Muscle of arm (tissue), 14 donors: ENCODE results near the gene LYRM4. TPM values are rescaled to one million over a fixed set of nuclear protein-coding genes. Genes with fewer than 3 reads are reported as not detected.

ENCODE experiments used
- DNase-seq: peaks from one replicate; pipeline ENCODE4 v3.0.0-alpha.2; 2013
- long read RNA-seq, 11 donors: transcript quantifications; one replicate each; lab custom pipeline, GENCODE V29; 2026
- polyA plus RNA-seq, 12 donors: library from polyadenylated mRNA; unstranded; fragments of 120-200 nt; gene quantifications; one replicate each; pipeline ENCODE4 v1.2.1, GENCODE V29; 2013; ENCODE audit not compliant: insufficient read length in 12 of 12

The LYRM4 gene
- 10 to 100 TPM in 11 of 12 donors, not detected in 1; 18.5 to 36.3 (median 25.8) TPM for polyA plus RNA-seq
- long read RNA-seq, donor 1, full-length matches to known transcripts, result 48 of 65 reads
- long read RNA-seq, donor 1, partial matches to known transcripts, result 17 of 65 reads
- long read RNA-seq, donor 1, other reads (novel, unspliced or antisense), result 0 of 65 reads
- long read RNA-seq, donor 2, full-length matches to known transcripts, result 35 of 35 reads
- long read RNA-seq, donor 2, partial matches to known transcripts, result 0 of 35 reads
- long read RNA-seq, donor 2, other reads (novel, unspliced or antisense), result 0 of 35 reads
- long read RNA-seq, donor 3, full-length matches to known transcripts, result 16 of 16 reads
- long read RNA-seq, donor 3, partial matches to known transcripts, result 0 of 16 reads
- long read RNA-seq, donor 3, other reads (novel, unspliced or antisense), result 0 of 16 reads
- long read RNA-seq, donor 4, full-length matches to known transcripts, result 14 of 14 reads
- long read RNA-seq, donor 4, partial matches to known transcripts, result 0 of 14 reads
- long read RNA-seq, donor 4, other reads (novel, unspliced or antisense), result 0 of 14 reads
- long read RNA-seq, donor 5, full-length matches to known transcripts, result 22 of 22 reads
- long read RNA-seq, donor 5, partial matches to known transcripts, result 0 of 22 reads
- long read RNA-seq, donor 5, other reads (novel, unspliced or antisense), result 0 of 22 reads
- long read RNA-seq, donor 6, full-length matches to known transcripts, result 27 of 27 reads
- long read RNA-seq, donor 6, partial matches to known transcripts, result 0 of 27 reads
- long read RNA-seq, donor 6, other reads (novel, unspliced or antisense), result 0 of 27 reads
- long read RNA-seq, donor 7, full-length matches to known transcripts, result 13 of 13 reads
- long read RNA-seq, donor 7, partial matches to known transcripts, result 0 of 13 reads
- long read RNA-seq, donor 7, other reads (novel, unspliced or antisense), result 0 of 13 reads
- long read RNA-seq, donor 8, full-length matches to known transcripts, result 32 of 32 reads
- long read RNA-seq, donor 8, partial matches to known transcripts, result 0 of 32 reads
- long read RNA-seq, donor 8, other reads (novel, unspliced or antisense), result 0 of 32 reads
- long read RNA-seq, donor 9, full-length matches to known transcripts, result 34 of 34 reads
- long read RNA-seq, donor 9, partial matches to known transcripts, result 0 of 34 reads
- long read RNA-seq, donor 9, other reads (novel, unspliced or antisense), result 0 of 34 reads
- long read RNA-seq, donor 10, full-length matches to known transcripts, result 22 of 22 reads
- long read RNA-seq, donor 10, partial matches to known transcripts, result 0 of 22 reads
- long read RNA-seq, donor 10, other reads (novel, unspliced or antisense), result 0 of 22 reads
- long read RNA-seq, donor 11, full-length matches to known transcripts, result 49 of 49 reads
- long read RNA-seq, donor 11, partial matches to known transcripts, result 0 of 49 reads
- long read RNA-seq, donor 11, other reads (novel, unspliced or antisense), result 0 of 49 reads

GRCh38 chr6:5260661-5261544 is at the start of gene LYRM4, which contains the start of gene FARS2:
Gene LYRM4, minus strand, starts transcription at chr6:5260950. Its CDS starts 217 bp downstream, at chr6:5260733.
Gene FARS2, plus strand, starts transcription at chr6:5261513.
- DNase-seq, result peak; percentile 94

GRCh38 chr6:5308066-5308465 is 47.3 kb upstream of the LYRM4 start:
- DNase-seq, result no peak

- DNase-seq, result no peak
These were observed 46.3 kb upstream of the LYRM4 start for GRCh38 chr6:5307058-5307457.

GRCh38 chr6:5305968-5306626 is 45.3 kb upstream of the LYRM4 start:
- DNase-seq, result no peak

- DNase-seq, result no peak
These were observed 42.9 kb upstream of the LYRM4 start for GRCh38 chr6:5303682-5304081.

GRCh38 chr6:5302995-5303622 is 42.4 kb upstream of the LYRM4 start:
- no peak for DNase-seq

- no peak for DNase-seq
These were observed 41.6 kb upstream of the LYRM4 start for GRCh38 chr6:5302220-5302946.

GRCh38 chr6:5300206-5300764 is 39.5 kb upstream of the LYRM4 start:
- DNase-seq, result no peak

GRCh38 chr6:5295623-5296022 is 34.9 kb upstream of the LYRM4 start:
- DNase-seq, result no peak

- DNase-seq, result no peak
These were observed 33.9 kb upstream of the LYRM4 start for GRCh38 chr6:5294392-5295211.

GRCh38 chr6:5293692-5294091 is 32.9 kb upstream of the LYRM4 start:
- no peak for DNase-seq

GRCh38 chr6:5292154-5292553 is 31.4 kb upstream of the LYRM4 start:
- no peak for DNase-seq

GRCh38 chr6:5290500-5290899 is 29.8 kb upstream of the LYRM4 start:
- DNase-seq, result no peak

- DNase-seq, result no peak
These were observed 29.3 kb upstream of the LYRM4 start for GRCh38 chr6:5290097-5290496.

- DNase-seq, result no peak
These were observed 27.2 kb upstream of the LYRM4 start for GRCh38 chr6:5287966-5288297.

- DNase-seq, result no peak
These were observed 26.6 kb upstream of the LYRM4 start for GRCh38 chr6:5287205-5287965.

GRCh38 chr6:5286780-5287179 is 26.0 kb upstream of the LYRM4 start:
- DNase-seq, result no peak
